LHCN-M2 (cell line): ENCODE measurements around the gene MDP1. TPM values are rescaled to one million over a fixed set of nuclear protein-coding genes. Genes with fewer than 3 reads are reported as not detected.
A peak's percentile ranks its signal among the peaks of the same experiment; 100 is the strongest.
"Not testable (repeated sequence)": the region's sequence is repeated elsewhere in the genome, so short reads cannot be mapped to it uniquely, and the experiment has no call there.

Experiments
- DNase-seq: peaks from one replicate; pipeline ENCODE4 v3.0.0-alpha.2; 2012; ENCODE audit warnings: low read depth
- total RNA-seq: library from RNA; depleted of rRNA; stranded (reverse); fragments of >200 nt; gene quantifications from 2 replicates; pipeline ENCODE4 v1.2.3, GENCODE V29; 2014

MDP1 gene
- total RNA-seq, 1 experiment from 2014 or later: 16.6 TPM

GRCh38 chr14:24251880-24252288, 36.0 kb upstream of the MDP1 start:
- no peak for DNase-seq

GRCh38 chr14:24250354-24250753, 34.5 kb upstream of the MDP1 start:
- DNase-seq: no peak

- no peak for DNase-seq
Observed at GRCh38 chr14:24249230-24250021, 33.6 kb upstream of the MDP1 start.

GRCh38 chr14:24247422-24247821, 31.6 kb upstream of the MDP1 start:
- DNase-seq: no peak

- peak; percentile 10 for DNase-seq
Observed at GRCh38 chr14:24246765-24247212, 30.9 kb upstream of the MDP1 start.

- not testable (repeated sequence) for DNase-seq
Observed at GRCh38 chr14:24245350-24245749, 29.5 kb upstream of the MDP1 start.

GRCh38 chr14:24243336-24243836, 27.5 kb upstream of the MDP1 start:
- DNase-seq: no peak

- peak; percentile 87 for DNase-seq
Observed at GRCh38 chr14:24241829-24242443, 26.1 kb upstream of the MDP1 start.

- DNase-seq: no peak
Observed at GRCh38 chr14:24240110-24240918, 24.4 kb upstream of the MDP1 start.

- no peak for DNase-seq
Observed at GRCh38 chr14:24238527-24239037, 22.7 kb upstream of the MDP1 start.

GRCh38 chr14:24238123-24238522, 22.3 kb upstream of the MDP1 start:
- DNase-seq: no peak

- DNase-seq: peak; percentile 65
Observed at GRCh38 chr14:24237463-24237955, 21.6 kb upstream of the MDP1 start.

- no peak for DNase-seq
Observed at GRCh38 chr14:24236689-24237462, 21.0 kb upstream of the MDP1 start.

GRCh38 chr14:24235804-24236688, 20.2 kb upstream of the MDP1 start:
- no peak for DNase-seq

- DNase-seq: no peak
Observed at GRCh38 chr14:24234095-24235005, 18.5 kb upstream of the MDP1 start.

- DNase-seq: no peak
Observed at GRCh38 chr14:24233538-24233866, 17.6 kb upstream of the MDP1 start.

GRCh38 chr14:24232645-24233537, 17.0 kb upstream of the MDP1 start, which contains the start of gene GMPR2:
TSS of gene GMPR2 (plus strand) at chr14:24232929. CDS start at chr14:24233254, 325 bp downstream.
- DNase-seq: peak; percentile 5
